ENCODE data around the gene SRP68. TPM values are rescaled to one million over a fixed set of nuclear protein-coding genes. Genes with fewer than 3 reads are reported as not detected.
A peak's percentile ranks its signal among the peaks of the same experiment; 100 is the strongest.
"Not testable (repeated sequence)": the region's sequence is repeated elsewhere in the genome, so short reads cannot be mapped to it uniquely, and the experiment has no call there.

Gene SRP68
- total RNA-seq, 1 experiment from 2014 or later, result 113 TPM

DNA sequence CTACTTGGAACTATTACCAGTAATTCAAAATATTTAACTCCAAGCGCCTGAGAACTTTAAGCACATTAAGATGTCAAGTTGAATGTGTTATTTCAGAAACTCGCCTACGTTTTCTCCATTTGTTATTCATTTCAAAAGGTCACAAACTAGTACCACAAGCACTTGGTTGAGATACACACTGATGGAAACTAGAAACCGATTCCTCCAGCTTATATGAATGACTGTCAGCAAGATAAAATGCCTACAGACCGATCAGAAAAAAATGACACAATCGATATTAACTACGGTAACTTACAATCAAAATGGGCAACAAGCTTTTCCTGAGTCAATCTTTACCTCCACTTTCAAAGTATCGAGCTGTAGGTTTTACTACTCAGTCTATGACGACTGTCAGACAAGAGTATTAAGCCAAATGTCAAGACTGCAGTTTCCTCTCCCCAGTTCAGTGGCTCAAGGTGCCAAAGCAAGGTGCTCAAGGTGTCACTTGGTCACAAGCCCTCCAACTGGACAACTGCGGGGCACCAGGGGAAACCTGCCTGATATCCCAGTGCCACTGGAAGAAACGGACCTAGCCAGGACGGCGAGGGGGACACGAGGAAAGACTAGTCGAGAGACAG lies 678 bp downstream of the SRP68 start:
- Histone ChIP-seq H3K4me3 (ENCODE audit: low read depth, low read length) (peak overlapping the region; percentile 83), H3K4me1 (0 out of 2 replicates have a peak, but pooled peaks cover 5% of the 10 kb centered on the region), H3K36me3 (ENCODE audit: control insufficient read depth, insufficient read depth, low read length) (peaks cover 2% of the 10 kb centered on the region; the same call in 1 of the 2 replicates), H3K9me3 (no peaks in the 10 kb centered on the region), H3K27me3 (replicated peaks; ENCODE audit: control insufficient read depth, insufficient read depth, low read length) (no peaks in the 10 kb centered on the region; the same call in 1 of the 2 replicates)
- ChIA-PET CTCF (interaction anchor here (0.6 to 1.2 kb wide), 3 partner anchors 35 to 61 kb away, joined by 3 to 8 read pairs (median 4); no protein-coding TSS in a partner anchor), POLR2A (interaction anchor here (0.6 to 1.0 kb wide), 3 partner anchors 14 to 216 kb away, joined by 3 to 7 read pairs (median 3); partner anchors contain the start of gene WBP2)
- intact Hi-C loops (cut with micrococcal nuclease; ENCODE audit: unreplicated experiment), result loop anchor here (1.0 kb wide), 1 partner anchor 67 kb away; no protein-coding TSS in a partner anchor
- peaks cover 9% of the 10 kb centered on the region for H3K4me1 Mint-ChIP-seq (ENCODE audit: low read depth, unreplicated experiment)
- DNase-seq, result no peak
- TSS peak; percentile 73 for BruUV-seq (replicated peaks)
- H3K9me3 Mint-ChIP-seq (ENCODE audit: unreplicated experiment), result no peaks in the 10 kb centered on the region
- TF ChIP-seq, protein P1, sequence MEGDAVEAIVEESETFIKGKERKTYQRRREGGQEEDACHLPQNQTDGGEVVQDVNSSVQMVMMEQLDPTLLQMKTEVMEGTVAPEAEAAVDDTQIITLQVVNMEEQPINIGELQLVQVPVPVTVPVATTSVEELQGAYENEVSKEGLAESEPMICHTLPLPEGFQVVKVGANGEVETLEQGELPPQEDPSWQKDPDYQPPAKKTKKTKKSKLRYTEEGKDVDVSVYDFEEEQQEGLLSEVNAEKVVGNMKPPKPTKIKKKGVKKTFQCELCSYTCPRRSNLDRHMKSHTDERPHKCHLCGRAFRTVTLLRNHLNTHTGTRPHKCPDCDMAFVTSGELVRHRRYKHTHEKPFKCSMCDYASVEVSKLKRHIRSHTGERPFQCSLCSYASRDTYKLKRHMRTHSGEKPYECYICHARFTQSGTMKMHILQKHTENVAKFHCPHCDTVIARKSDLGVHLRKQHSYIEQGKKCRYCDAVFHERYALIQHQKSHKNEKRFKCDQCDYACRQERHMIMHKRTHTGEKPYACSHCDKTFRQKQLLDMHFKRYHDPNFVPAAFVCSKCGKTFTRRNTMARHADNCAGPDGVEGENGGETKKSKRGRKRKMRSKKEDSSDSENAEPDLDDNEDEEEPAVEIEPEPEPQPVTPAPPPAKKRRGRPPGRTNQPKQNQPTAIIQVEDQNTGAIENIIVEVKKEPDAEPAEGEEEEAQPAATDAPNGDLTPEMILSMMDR (IDR thresholded peaks at IDR 0.05; ENCODE audit: insufficient read depth in 1 of 2, low read depth in 1 of 2, low read length in 1 of 2, severe bottlenecking in 1 of 2, unreplicated experiment in 1 of 2), result no peak
- H3K4me3 Mint-ChIP-seq (ENCODE audit: unreplicated experiment), result peak overlapping the region; percentile 97
- peak overlapping the region; percentile 91 for H3K27ac Mint-ChIP-seq (ENCODE audit: unreplicated experiment)
- H3K36me3 Mint-ChIP-seq (ENCODE audit: insufficient read depth, unreplicated experiment), result peaks cover 41% of the 10 kb centered on the region
- peaks cover 8% of the 10 kb centered on the region for H3K27me3 Mint-ChIP-seq (ENCODE audit: insufficient read depth, unreplicated experiment)

- H3K4me3 Mint-ChIP-seq (ENCODE audit: unreplicated experiment), result no peak overlapping the region
Measured at GRCh38 chr17:76065775-76066174, 6.5 kb downstream of the SRP68 start.

GRCh38 chr17:76063875-76064546 lies 8.3 kb downstream of the SRP68 start:
- intact Hi-C loops (cut with micrococcal nuclease; ENCODE audit: unreplicated experiment), result no loop called here
- Mint-ChIP-seq H3K4me1 (ENCODE audit: low read depth, unreplicated experiment) (no peaks in the 10 kb centered on the region), H3K36me3 (ENCODE audit: insufficient read depth, unreplicated experiment) (peaks cover 85% of the 10 kb centered on the region), H3K27me3 (ENCODE audit: insufficient read depth, unreplicated experiment) (no peaks in the 10 kb centered on the region), H3K4me3 (ENCODE audit: unreplicated experiment) (no peak overlapping the region), H3K27ac (ENCODE audit: unreplicated experiment) (no peak overlapping the region), H3K9me3 (ENCODE audit: unreplicated experiment) (no peaks in the 10 kb centered on the region)
- ChIA-PET POLR2A (no interaction called here), CTCF (interaction anchor here (0.8 kb wide), 1 partner anchor 50 kb away, joined by 3 read pairs; no protein-coding TSS in a partner anchor)
- no peaks in the 10 kb centered on the region for H3K27me3 ChIP-seq (replicated peaks; ENCODE audit: control insufficient read depth, insufficient read depth, low read length)
- H3K4me1 ChIP-seq, result no peaks in the 10 kb centered on the region
- no peaks in the 10 kb centered on the region for H3K9me3 ChIP-seq
- peaks cover 8% of the 10 kb centered on the region for H3K36me3 ChIP-seq (ENCODE audit: control insufficient read depth, insufficient read depth, low read length)
- H3K4me3 ChIP-seq (ENCODE audit: low read depth, low read length), result no peak overlapping the region
- no peak for DNase-seq
- BruUV-seq (replicated peaks), result no TSS peak
- TF ChIP-seq, protein P1 (IDR thresholded peaks at IDR 0.05; ENCODE audit: insufficient read depth in 1 of 2, low read depth in 1 of 2, low read length in 1 of 2, severe bottlenecking in 1 of 2, unreplicated experiment in 1 of 2), result no peak

More at GRCh38 chr17:76065775-76066174, 6.5 kb downstream of the SRP68 start:
- no peak for DNase-seq
- BruUV-seq (replicated peaks), result no TSS peak
- Histone ChIP-seq H3K4me1 (no peaks in the 10 kb centered on the region), H3K27me3 (replicated peaks; ENCODE audit: control insufficient read depth, insufficient read depth, low read length) (no peaks in the 10 kb centered on the region), H3K36me3 (ENCODE audit: control insufficient read depth, insufficient read depth, low read length) (peaks cover 8% of the 10 kb centered on the region), H3K9me3 (no peaks in the 10 kb centered on the region), H3K4me3 (ENCODE audit: low read depth, low read length) (no peak overlapping the region)
- intact Hi-C loops (cut with micrococcal nuclease; ENCODE audit: unreplicated experiment), result no loop called here
- ChIA-PET POLR2A (interaction anchor here (0.6 kb wide), 1 partner anchor 315 kb away, joined by 9 read pairs; no protein-coding TSS in a partner anchor), CTCF (interaction anchor here (0.7 kb wide), 1 partner anchor 43 kb away, joined by 4 read pairs; no protein-coding TSS in a partner anchor)
- Mint-ChIP-seq H3K27ac (ENCODE audit: unreplicated experiment) (no peak overlapping the region), H3K9me3 (ENCODE audit: unreplicated experiment) (no peaks in the 10 kb centered on the region), H3K4me1 (ENCODE audit: low read depth, unreplicated experiment) (no peaks in the 10 kb centered on the region), H3K27me3 (ENCODE audit: insufficient read depth, unreplicated experiment) (no peaks in the 10 kb centered on the region), H3K36me3 (ENCODE audit: insufficient read depth, unreplicated experiment) (peaks cover 74% of the 10 kb centered on the region)
- TF ChIP-seq, protein P1 (IDR thresholded peaks at IDR 0.05; ENCODE audit: insufficient read depth in 1 of 2, low read depth in 1 of 2, low read length in 1 of 2, severe bottlenecking in 1 of 2, unreplicated experiment in 1 of 2), result no peak

DNA sequence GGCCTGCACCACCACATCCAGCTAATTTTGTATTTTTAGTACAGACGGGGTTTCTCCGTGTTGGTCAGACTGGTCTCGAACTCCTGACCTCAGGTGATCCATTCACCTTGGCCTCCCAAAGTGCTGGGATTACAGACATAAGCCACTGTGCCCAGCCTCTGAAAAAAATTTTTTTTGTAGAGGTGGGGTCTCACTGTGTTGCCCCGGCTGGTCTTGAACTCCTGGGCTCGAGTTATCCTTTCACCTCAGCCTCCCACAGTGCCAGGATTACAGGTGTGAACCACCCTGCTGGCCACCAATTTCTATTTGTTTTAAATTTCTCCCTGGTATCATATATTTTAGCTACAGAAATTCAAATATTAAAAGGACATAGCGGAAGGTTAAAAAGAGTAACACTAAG lies 14.1 kb downstream of the SRP68 start:
- H3K9me3 Mint-ChIP-seq (ENCODE audit: unreplicated experiment); H3K4me1 Mint-ChIP-seq (ENCODE audit: low read depth, unreplicated experiment); H3K27me3 Mint-ChIP-seq (ENCODE audit: insufficient read depth, unreplicated experiment); H3K36me3 ChIP-seq (ENCODE audit: control insufficient read depth, insufficient read depth, low read length); H3K27me3 ChIP-seq (replicated peaks; ENCODE audit: control insufficient read depth, insufficient read depth, low read length); intact Hi-C loops (cut with micrococcal nuclease; ENCODE audit: unreplicated experiment); H3K27ac Mint-ChIP-seq (ENCODE audit: unreplicated experiment); H3K4me3 Mint-ChIP-seq (ENCODE audit: unreplicated experiment); POLR2A ChIA-PET; H3K9me3 ChIP-seq; BruUV-seq (replicated peaks); H3K4me3 ChIP-seq (ENCODE audit: low read depth, low read length); DNase-seq: not testable (repeated sequence)
- H3K4me1 ChIP-seq, result peaks cover 15% of the 10 kb centered on the region
- peaks cover 97% of the 10 kb centered on the region for H3K36me3 Mint-ChIP-seq (ENCODE audit: insufficient read depth, unreplicated experiment)
- CTCF ChIA-PET, result interaction anchor here (2.4 kb wide), 1 partner anchor 44 kb away, joined by 10 read pairs; no protein-coding TSS in a partner anchor
